Measurements from ENCODE around the gene ICE2. TPM values are rescaled to one million over a fixed set of nuclear protein-coding genes. Genes with fewer than 3 reads are reported as not detected.

ICE2 gene
- total RNA-seq, 1 donor from 2014 or later: 51.9 TPM

- Mint-ChIP-seq H3K27ac (peak overlapping the region; percentile 97), H3K27me3 (ENCODE audit: insufficient read depth) (no peaks in the 10 kb centered on the region), H3K4me1 (ENCODE audit: low read depth) (peaks cover 62% of the 10 kb centered on the region), H3K4me3 (peak overlapping the region; percentile 97), H3K36me3 (ENCODE audit: low read depth) (peaks cover 36% of the 10 kb centered on the region), H3K9me3 (no peaks in the 10 kb centered on the region)
- intact Hi-C loops (cut with micrococcal nuclease): loop anchor here (1.0 to 10.0 kb wide), 7 partner anchors 35 to 708 kb away; partner anchors contain the start of genes BNIP2 and ICE2
- DNase-seq (ENCODE audit: low spot score): peak; percentile 55
Observed at GRCh38 chr15:60396958-60397771, 81.8 kb downstream of the ICE2 start.

- H3K27ac Mint-ChIP-seq: peak overlapping the region; percentile 97
- H3K9me3 Mint-ChIP-seq: no peaks in the 10 kb centered on the region
- intact Hi-C loops (cut with micrococcal nuclease): loop anchor here (2.0 to 10.0 kb wide), 5 partner anchors 46 to 708 kb away; partner anchors contain the start of gene BNIP2
- DNase-seq (ENCODE audit: low spot score): no peak
- peak overlapping the region; percentile 97 for H3K4me3 Mint-ChIP-seq
- H3K36me3 Mint-ChIP-seq (ENCODE audit: low read depth): peaks cover 36% of the 10 kb centered on the region
- H3K27me3 Mint-ChIP-seq (ENCODE audit: insufficient read depth): no peaks in the 10 kb centered on the region
- peaks cover 67% of the 10 kb centered on the region for H3K4me1 Mint-ChIP-seq (ENCODE audit: low read depth)
Observed at GRCh38 chr15:60396560-60396957, 82.4 kb downstream of the ICE2 start.

GRCh38 chr15:60396100-60396499, 82.8 kb downstream of the ICE2 start:
- H3K27ac Mint-ChIP-seq: no peak overlapping the region
- H3K27me3 Mint-ChIP-seq (ENCODE audit: insufficient read depth): no peaks in the 10 kb centered on the region

GRCh38 chr15:60395276-60396011, 83.5 kb downstream of the ICE2 start:
- peaks cover 78% of the 10 kb centered on the region for H3K4me1 Mint-ChIP-seq (ENCODE audit: low read depth)
- DNase-seq (ENCODE audit: low spot score): no peak
- no peaks in the 10 kb centered on the region for H3K27me3 Mint-ChIP-seq (ENCODE audit: insufficient read depth)
- peak overlapping the region; percentile 3 for H3K27ac Mint-ChIP-seq
- no peaks in the 10 kb centered on the region for H3K9me3 Mint-ChIP-seq
- intact Hi-C loops (cut with micrococcal nuclease): loop anchor here (2.0 to 10.0 kb wide), 5 partner anchors 47 to 707 kb away; partner anchors contain the start of gene BNIP2
- peak overlapping the region; percentile 59 for H3K4me3 Mint-ChIP-seq
- peaks cover 36% of the 10 kb centered on the region for H3K36me3 Mint-ChIP-seq (ENCODE audit: low read depth)

More at GRCh38 chr15:60396100-60396499, 82.8 kb downstream of the ICE2 start:
- no peak for DNase-seq (ENCODE audit: low spot score)
- intact Hi-C loops (cut with micrococcal nuclease): loop anchor here (2.0 to 10.0 kb wide), 5 partner anchors 46 to 707 kb away; partner anchors contain the start of gene BNIP2
- peaks cover 36% of the 10 kb centered on the region for H3K36me3 Mint-ChIP-seq (ENCODE audit: low read depth)
- H3K4me1 Mint-ChIP-seq (ENCODE audit: low read depth): peaks cover 71% of the 10 kb centered on the region
- H3K9me3 Mint-ChIP-seq: no peaks in the 10 kb centered on the region
- H3K4me3 Mint-ChIP-seq: peak overlapping the region; percentile 97

GRCh38 chr15:60394689-60395097, 84.2 kb downstream of the ICE2 start:
- Mint-ChIP-seq H3K4me3 (peak overlapping the region; percentile 38), H3K9me3 (no peaks in the 10 kb centered on the region), H3K27ac (no peak overlapping the region)

GRCh38 chr15:60392986-60393790, 85.8 kb downstream of the ICE2 start:
- peak overlapping the region; percentile 83 for H3K27ac Mint-ChIP-seq
- H3K4me1 Mint-ChIP-seq (ENCODE audit: low read depth): peaks cover 83% of the 10 kb centered on the region
- intact Hi-C loops (cut with micrococcal nuclease): loop anchor here (1.0 to 10.0 kb wide), 6 partner anchors 85 to 598 kb away; no protein-coding TSS in a partner anchor
- H3K27me3 Mint-ChIP-seq (ENCODE audit: insufficient read depth): no peaks in the 10 kb centered on the region
- H3K9me3 Mint-ChIP-seq: no peaks in the 10 kb centered on the region
- H3K4me3 Mint-ChIP-seq: peak overlapping the region; percentile 47
- no peak for DNase-seq (ENCODE audit: low spot score)
- peaks cover 42% of the 10 kb centered on the region for H3K36me3 Mint-ChIP-seq (ENCODE audit: low read depth)

More at GRCh38 chr15:60394689-60395097, 84.2 kb downstream of the ICE2 start:
- H3K4me1 Mint-ChIP-seq (ENCODE audit: low read depth): peaks cover 82% of the 10 kb centered on the region
- no peaks in the 10 kb centered on the region for H3K27me3 Mint-ChIP-seq (ENCODE audit: insufficient read depth)
- peaks cover 42% of the 10 kb centered on the region for H3K36me3 Mint-ChIP-seq (ENCODE audit: low read depth)
- DNase-seq (ENCODE audit: low spot score): no peak
- intact Hi-C loops (cut with micrococcal nuclease): loop anchor here (5.0 to 10.0 kb wide), 4 partner anchors 48 to 600 kb away; no protein-coding TSS in a partner anchor

- Mint-ChIP-seq H3K27ac (peak overlapping the region; percentile 83), H3K4me1 (ENCODE audit: low read depth) (peaks cover 83% of the 10 kb centered on the region), H3K9me3 (no peaks in the 10 kb centered on the region), H3K36me3 (ENCODE audit: low read depth) (peaks cover 43% of the 10 kb centered on the region), H3K4me3 (peak overlapping the region; percentile 11), H3K27me3 (ENCODE audit: insufficient read depth) (no peaks in the 10 kb centered on the region)
- intact Hi-C loops (cut with micrococcal nuclease): loop anchor here (1.0 to 10.0 kb wide), 5 partner anchors 262 to 598 kb away; no protein-coding TSS in a partner anchor
- DNase-seq (ENCODE audit: low spot score): peak; percentile 37
Observed at GRCh38 chr15:60392601-60392985, 86.3 kb downstream of the ICE2 start.

- no peak for DNase-seq (ENCODE audit: low spot score)
- Mint-ChIP-seq H3K4me3 (no peak overlapping the region), H3K9me3 (no peaks in the 10 kb centered on the region), H3K36me3 (ENCODE audit: low read depth) (peaks cover 46% of the 10 kb centered on the region), H3K27ac (peak overlapping the region; percentile 53), H3K27me3 (ENCODE audit: insufficient read depth) (no peaks in the 10 kb centered on the region), H3K4me1 (ENCODE audit: low read depth) (peaks cover 88% of the 10 kb centered on the region)
- intact Hi-C loops (cut with micrococcal nuclease): loop anchor here (1.0 to 10.0 kb wide), 5 partner anchors 263 to 597 kb away; no protein-coding TSS in a partner anchor
Observed at GRCh38 chr15:60391722-60392315, 87.1 kb downstream of the ICE2 start.

- H3K9me3 Mint-ChIP-seq: no peaks in the 10 kb centered on the region
- intact Hi-C loops (cut with micrococcal nuclease): loop anchor here (10.0 kb wide), 3 partner anchors 264 to 596 kb away; no protein-coding TSS in a partner anchor
- H3K27ac Mint-ChIP-seq: peak overlapping the region; percentile 81
- H3K36me3 Mint-ChIP-seq (ENCODE audit: low read depth): peaks cover 43% of the 10 kb centered on the region
- H3K4me1 Mint-ChIP-seq (ENCODE audit: low read depth): peaks cover 87% of the 10 kb centered on the region
- no peaks in the 10 kb centered on the region for H3K27me3 Mint-ChIP-seq (ENCODE audit: insufficient read depth)
- no peak overlapping the region for H3K4me3 Mint-ChIP-seq
- no peak for DNase-seq (ENCODE audit: low spot score)
Observed at GRCh38 chr15:60390871-60391501, 88.0 kb downstream of the ICE2 start.

- Mint-ChIP-seq H3K27me3 (ENCODE audit: insufficient read depth) (no peaks in the 10 kb centered on the region), H3K4me3 (peak overlapping the region; percentile 34), H3K36me3 (ENCODE audit: low read depth) (peaks cover 40% of the 10 kb centered on the region), H3K27ac (peak overlapping the region; percentile 81), H3K4me1 (ENCODE audit: low read depth) (peaks cover 81% of the 10 kb centered on the region), H3K9me3 (no peaks in the 10 kb centered on the region)
- intact Hi-C loops (cut with micrococcal nuclease): loop anchor here (10.0 kb wide), 3 partner anchors 265 to 595 kb away; no protein-coding TSS in a partner anchor
- no peak for DNase-seq (ENCODE audit: low spot score)
Observed at GRCh38 chr15:60390231-60390630, 88.7 kb downstream of the ICE2 start.
